Esophagus (tissue), 2 donors: Measurements from ENCODE around the gene NDE1. TPM values are rescaled to one million over a fixed set of nuclear protein-coding genes. Genes with fewer than 3 reads are reported as not detected.
A peak's percentile ranks its signal among the peaks of the same experiment; 100 is the strongest.

Experiments used
- H3K27ac ChIP-seq, 2 donors: one replicate each; pipeline ENCODE4 v1.5.1; 2013; ENCODE audit warnings: low read depth in 2 of 2, mild to moderate bottlenecking in 2 of 2, inconsistent platforms in 1 of 2, low read length in 1 of 2, moderate library complexity in 1 of 2
- H3K27me3 ChIP-seq, 2 donors: one replicate each; pipeline ENCODE4 v1.6.1; 2013; ENCODE audit warnings: low read length in 2 of 2, control low read depth in 1 of 2, mild to moderate bottlenecking in 1 of 2; ENCODE audit not compliant: insufficient read depth in 2 of 2, control insufficient read depth in 1 of 2
- H3K36me3 ChIP-seq, 2 donors: one replicate each; pipeline ENCODE4 v1.6.1; 2013; ENCODE audit warnings: low read length in 1 of 2; ENCODE audit not compliant: control insufficient read depth in 2 of 2, insufficient read depth in 2 of 2
- H3K4me1 ChIP-seq, 2 donors: one replicate each; pipeline ENCODE4 v1.6.1; 2013; ENCODE audit warnings: low read length in 1 of 2; ENCODE audit not compliant: control insufficient read depth in 2 of 2, insufficient read depth in 2 of 2
- H3K4me3 ChIP-seq, 2 donors: one replicate each; pipeline ENCODE4 v1.5.1; 2013; ENCODE audit warnings: low read length in 2 of 2, mild to moderate bottlenecking in 2 of 2, low read depth in 1 of 2, moderate library complexity in 1 of 2
- H3K9me3 ChIP-seq, 2 donors: one replicate each; pipeline ENCODE4 v1.6.1; 2013; ENCODE audit warnings: mild to moderate bottlenecking in 2 of 2, low read depth in 1 of 2, low read length in 1 of 2, moderate library complexity in 1 of 2; ENCODE audit not compliant: control insufficient read depth in 2 of 2, insufficient read depth in 1 of 2
- WGBS, 2 donors: extraction: QIAGEN DNeasy Blood & Tissue Kit; methylation state at CpG; one replicate each; pipeline ENCODE4 v1.1.7; 2013; 5-methylcytosine and 5-hydroxymethylcytosine counted together
- polyA plus RNA-seq, 2 donors: library from polyadenylated mRNA; stranded (reverse); fragments of 200-250 nt; gene quantifications; one replicate each; pipeline ENCODE4 v1.2.3, GENCODE V29; 2013
- donor health status: healthy with polysubstance abuse.
- donor health status: Bipolar disorder and iron deficiency.

The NDE1 gene
- polyA plus RNA-seq, 2 donors: 11.6 to 14.3 TPM

GRCh38 chr16:15703029-15703736 lies 53.1 kb downstream of the NDE1 start:
- Histone ChIP-seq H3K27me3 (no peaks in the 10 kb centered on the region), H3K4me1 (no peaks in the 10 kb centered on the region), H3K27ac (no peak overlapping the region), H3K9me3 (no peaks in the 10 kb centered on the region), H3K36me3 (peaks cover 5 to 23% of the 10 kb centered on the region in 2 donors), H3K4me3 (no peak overlapping the region)
- WGBS, 2 donors: 78 to 81% methylated on average over 14 of the region's 14 CpGs

DNA sequence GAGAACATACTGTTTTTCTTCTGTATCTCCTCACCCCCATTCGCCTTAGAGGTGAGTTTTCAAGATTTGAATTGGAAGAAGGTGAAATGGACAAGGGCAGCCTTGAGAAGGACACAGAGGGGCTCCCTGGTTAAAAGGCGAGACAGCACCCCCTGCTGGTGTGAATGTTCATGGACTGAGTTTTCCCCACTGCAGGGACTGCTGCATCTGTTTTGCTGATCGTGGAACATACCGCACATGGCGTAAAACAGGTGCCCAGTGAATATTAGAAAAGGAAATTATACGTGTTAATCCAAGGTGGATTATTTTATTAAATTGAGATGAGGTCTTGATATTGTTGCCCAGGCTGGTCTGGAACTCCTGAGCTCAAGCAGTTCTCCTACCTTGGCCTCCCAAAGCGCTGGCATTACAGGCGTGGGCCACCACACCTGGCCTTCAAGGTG lies 54.5 kb downstream of the NDE1 start:
- Histone ChIP-seq H3K9me3 (no peaks in the 10 kb centered on the region), H3K36me3 (peaks cover 5 to 19% of the 10 kb centered on the region in 2 donors), H3K4me3 (no peak overlapping the region), H3K27me3 (no peaks in the 10 kb centered on the region), H3K27ac (peak overlapping the region in 1 of 2 donors; percentile 37), H3K4me1 (no peaks in the 10 kb centered on the region)
- 63 to 64% methylated on average over 8 of the region's 8 CpGs for WGBS, 2 donors

- Histone ChIP-seq H3K9me3 (no peaks in the 10 kb centered on the region), H3K27me3 (no peaks in the 10 kb centered on the region), H3K4me3 (no peak overlapping the region), H3K4me1 (no peaks in the 10 kb centered on the region), H3K36me3 (peaks cover 2 to 15% of the 10 kb centered on the region in 2 donors), H3K27ac (no peak overlapping the region)
- 69 to 75% methylated on average over 8 of the region's 8 CpGs for WGBS, 2 donors
Observed at GRCh38 chr16:15705064-15705565, 55.1 kb downstream of the NDE1 start.

DNA sequence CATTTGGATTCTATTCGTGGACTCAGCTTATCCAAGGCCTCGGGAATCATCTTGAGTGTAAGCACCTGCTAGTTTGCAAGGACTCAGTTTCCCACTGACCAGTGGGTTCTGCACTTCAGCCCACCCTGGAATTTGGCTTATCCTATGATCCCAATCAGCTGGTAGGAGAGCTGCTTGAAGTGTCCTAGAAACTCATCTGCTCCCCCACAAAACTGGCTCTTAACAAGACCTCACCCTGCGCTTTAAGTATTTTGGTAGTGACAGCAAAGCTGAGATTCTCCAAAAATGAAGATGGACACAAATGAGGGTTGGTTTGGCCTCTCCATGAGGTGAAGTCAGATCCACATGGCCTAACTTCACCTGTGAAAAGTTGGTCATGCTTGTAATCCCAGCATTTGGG lies 57.3 kb downstream of the NDE1 start:
- Histone ChIP-seq H3K4me3 (no peak overlapping the region), H3K27ac (no peak overlapping the region), H3K4me1 (no peaks in the 10 kb centered on the region), H3K27me3 (no peaks in the 10 kb centered on the region), H3K9me3 (no peaks in the 10 kb centered on the region), H3K36me3 (peaks cover 2 to 11% of the 10 kb centered on the region in 2 donors)
- 85 to 89% methylated on average over 3 of the region's 3 CpGs for WGBS, 2 donors

- no peaks in the 10 kb centered on the region for H3K4me1 ChIP-seq
- H3K4me3 ChIP-seq: no peak overlapping the region
- peak overlapping the region in 1 of 2 donors; percentile 45 for H3K27ac ChIP-seq
- 76 to 83% methylated on average over 12 of the region's 12 CpGs for WGBS, 2 donors
- H3K9me3 ChIP-seq: no peaks in the 10 kb centered on the region
- peaks cover 2 to 12% of the 10 kb centered on the region in 2 donors for H3K36me3 ChIP-seq
- H3K27me3 ChIP-seq: no peaks in the 10 kb centered on the region
Observed at GRCh38 chr16:15708096-15708495, 58.1 kb downstream of the NDE1 start.

DNA sequence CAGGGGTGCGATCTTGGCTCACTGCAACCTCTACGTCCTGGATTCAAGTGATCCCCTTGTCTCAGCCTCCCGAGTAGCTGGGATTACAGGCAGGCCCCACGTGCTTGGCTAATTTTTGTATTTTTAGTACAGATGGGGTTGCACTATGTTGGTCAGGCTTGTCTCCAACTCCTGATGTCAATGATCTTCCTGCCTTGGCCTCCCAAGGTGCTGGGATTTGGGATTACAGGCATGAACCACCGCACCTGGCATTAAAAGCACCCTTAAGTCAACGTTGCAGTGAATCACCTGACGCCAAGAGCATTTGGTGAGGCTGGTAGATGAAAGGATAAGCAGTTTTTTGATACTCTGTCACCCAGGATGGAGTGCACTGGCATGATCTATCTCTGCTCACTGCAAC lies 59.0 kb downstream of the NDE1 start:
- no peak overlapping the region for H3K4me3 ChIP-seq
- no peaks in the 10 kb centered on the region for H3K9me3 ChIP-seq
- H3K36me3 ChIP-seq: peaks cover 6 to 15% of the 10 kb centered on the region in 2 donors
- no peak overlapping the region for H3K27ac ChIP-seq
- no peaks in the 10 kb centered on the region for H3K27me3 ChIP-seq
- WGBS, 2 donors: 75 to 86% methylated on average over 7 of the region's 7 CpGs
- H3K4me1 ChIP-seq: no peaks in the 10 kb centered on the region

DNA sequence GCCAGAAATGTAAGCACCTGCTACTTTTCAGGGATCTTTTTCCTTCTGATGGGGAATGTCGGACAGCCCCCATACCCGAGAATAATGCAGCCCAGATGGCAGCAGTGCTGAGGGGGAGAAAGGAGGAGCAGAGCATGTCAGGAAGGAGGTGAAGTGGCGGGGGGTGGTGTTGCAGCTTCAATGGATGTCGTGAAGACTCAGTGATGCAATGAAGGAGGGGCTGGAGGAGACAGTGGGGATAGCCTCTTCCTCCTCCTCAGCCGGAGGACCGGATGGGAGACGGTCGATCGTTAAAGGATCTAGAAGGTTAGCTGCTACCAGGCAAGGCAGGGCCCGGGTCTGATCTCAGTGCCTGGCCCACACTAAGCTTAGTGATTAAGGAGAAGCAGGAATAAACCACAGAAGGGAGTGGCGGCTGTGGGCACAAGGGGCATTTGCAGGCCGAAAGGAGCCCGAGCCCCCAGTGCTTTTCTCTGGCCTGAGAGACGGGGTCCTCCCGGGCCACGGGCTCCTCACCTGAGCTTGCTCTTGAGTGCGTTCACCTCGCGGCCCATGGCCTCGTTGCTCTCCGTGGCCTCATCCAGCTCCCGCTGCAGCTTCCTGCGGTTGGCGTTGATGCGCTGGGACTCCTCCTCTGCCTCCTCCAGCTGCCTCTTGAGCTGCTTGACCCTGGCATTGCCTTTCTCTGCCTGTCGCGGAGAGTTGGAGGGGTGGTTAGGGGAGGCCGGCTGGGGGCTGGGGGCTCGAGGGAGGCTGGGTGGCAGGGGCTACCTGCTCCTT lies 64.5 kb downstream of the NDE1 start:
- peaks cover 6 to 35% of the 10 kb centered on the region in 2 donors for H3K36me3 ChIP-seq
- no peak overlapping the region for H3K4me3 ChIP-seq
- H3K27ac ChIP-seq: no peak overlapping the region
- 91% methylated on average over 28 to 29 of the region's 29 CpGs for WGBS, 2 donors
- no peaks in the 10 kb centered on the region for H3K27me3 ChIP-seq
- no peaks in the 10 kb centered on the region for H3K9me3 ChIP-seq
- H3K4me1 ChIP-seq: no peaks in the 10 kb centered on the region

- WGBS, 2 donors: 90 to 92% methylated on average over 5 of the region's 5 CpGs
- Histone ChIP-seq H3K4me1 (no peaks in the 10 kb centered on the region), H3K27me3 (no peaks in the 10 kb centered on the region), H3K36me3 (peaks cover 6 to 42% of the 10 kb centered on the region in 2 donors), H3K27ac (no peak overlapping the region), H3K9me3 (no peaks in the 10 kb centered on the region), H3K4me3 (no peak overlapping the region)
Observed at GRCh38 chr16:15715221-15715620, 65.2 kb downstream of the NDE1 start.

DNA sequence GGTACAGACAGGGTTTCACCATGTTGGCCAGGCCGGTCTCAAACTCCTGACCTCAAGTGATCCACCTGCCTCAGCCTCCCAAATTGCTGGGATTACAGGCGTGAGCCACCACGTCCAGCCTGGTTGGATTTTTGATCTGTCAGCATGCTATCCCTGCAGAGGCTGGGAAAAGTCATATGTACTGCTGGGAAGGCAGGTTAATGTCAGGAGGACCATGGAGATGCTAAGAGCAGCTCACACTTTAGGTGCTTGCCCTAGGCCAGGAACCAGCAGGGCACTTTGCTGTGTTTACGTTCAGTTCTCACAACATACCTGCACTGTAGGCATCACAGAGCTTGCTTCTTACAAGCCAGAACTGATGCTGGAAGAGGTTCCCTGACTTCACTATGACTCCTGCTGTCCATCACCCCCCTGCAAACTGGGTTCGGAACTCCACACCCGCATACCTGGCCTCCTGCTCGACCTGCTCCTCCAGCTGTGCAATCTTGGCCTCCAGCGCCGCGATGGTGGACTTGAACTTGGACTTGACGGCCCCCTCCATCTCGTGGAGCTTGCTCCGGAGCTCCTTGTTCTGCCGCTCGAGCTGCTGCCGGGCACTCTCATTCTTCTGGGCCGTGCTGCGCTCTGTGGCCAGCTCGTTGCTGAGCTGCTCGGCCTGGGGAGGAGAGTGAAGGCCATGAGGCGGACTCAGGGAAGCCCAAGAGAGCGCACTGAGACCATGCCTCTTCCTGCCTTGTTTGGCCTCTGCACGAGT lies 66.8 kb downstream of the NDE1 start:
- H3K36me3 ChIP-seq: peaks cover 6 to 52% of the 10 kb centered on the region in 2 donors
- 90 to 91% methylated on average over 23 of the region's 23 CpGs for WGBS, 2 donors
- no peaks in the 10 kb centered on the region for H3K4me1 ChIP-seq
- H3K4me3 ChIP-seq: no peak overlapping the region
- H3K27me3 ChIP-seq: no peaks in the 10 kb centered on the region
- no peaks in the 10 kb centered on the region for H3K9me3 ChIP-seq
- H3K27ac ChIP-seq: no peak overlapping the region
